Right lung (tissue), 10 donors: Measurements from ENCODE around the gene MEI4. TPM values are rescaled to one million over a fixed set of nuclear protein-coding genes. Genes with fewer than 3 reads are reported as not detected.
"Not testable (repeated sequence)": the region's sequence is repeated elsewhere in the genome, so short reads cannot be mapped to it uniquely, and the experiment has no call there.

ENCODE experiments used
- DNase-seq, 2 donors: peaks; one replicate each; pipeline ENCODE4 v3.0.0-alpha.2; 2013
- long read RNA-seq, 8 donors: transcript quantifications; one replicate each; lab custom pipeline, GENCODE V29; 2026
- polyA plus RNA-seq, 5 donors: library from polyadenylated mRNA; unstranded; fragments of 120-200 nt; gene quantifications; one replicate each; pipeline versions ENCODE4 v1.2.1 to v1.2.3, GENCODE V29; 2013; ENCODE audit warnings: inconsistent platforms in 1 of 5, low replicate concordance in 1 of 5; ENCODE audit not compliant: insufficient read length in 5 of 5, insufficient read depth in 1 of 5

The MEI4 gene, protein sequence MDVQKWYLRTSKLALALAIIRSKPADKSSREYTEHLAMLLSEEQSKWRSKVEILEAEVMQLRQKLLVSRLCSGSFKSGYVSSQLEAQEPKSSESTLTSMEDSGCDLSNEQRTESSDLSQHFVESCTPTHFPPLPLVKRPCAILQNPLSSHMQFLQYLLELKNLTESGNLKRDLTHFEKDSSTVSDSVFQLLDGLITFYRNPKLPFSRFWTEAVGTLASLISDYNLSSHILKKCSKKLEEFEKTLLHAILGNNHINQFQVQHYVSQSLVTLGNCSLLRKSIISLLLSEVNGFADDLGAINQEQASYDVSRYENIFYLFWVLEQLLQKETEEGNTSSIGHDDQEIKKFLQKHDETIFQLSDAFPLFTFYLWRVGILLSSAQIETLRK
- polyA plus RNA-seq, result under 1 TPM; 0.08 to 0.13 (median 0.10) TPM
- long read RNA-seq, donor 1, result 0 reads
- long read RNA-seq, donor 2, result 0 reads
- long read RNA-seq, donor 3, result 0 reads
- long read RNA-seq, donor 4, result 0 reads
- long read RNA-seq, donor 5, result 0 reads
- long read RNA-seq, donor 6, result 0 reads
- long read RNA-seq, donor 7, result 0 reads
- long read RNA-seq, donor 8, result 0 reads

DNA sequence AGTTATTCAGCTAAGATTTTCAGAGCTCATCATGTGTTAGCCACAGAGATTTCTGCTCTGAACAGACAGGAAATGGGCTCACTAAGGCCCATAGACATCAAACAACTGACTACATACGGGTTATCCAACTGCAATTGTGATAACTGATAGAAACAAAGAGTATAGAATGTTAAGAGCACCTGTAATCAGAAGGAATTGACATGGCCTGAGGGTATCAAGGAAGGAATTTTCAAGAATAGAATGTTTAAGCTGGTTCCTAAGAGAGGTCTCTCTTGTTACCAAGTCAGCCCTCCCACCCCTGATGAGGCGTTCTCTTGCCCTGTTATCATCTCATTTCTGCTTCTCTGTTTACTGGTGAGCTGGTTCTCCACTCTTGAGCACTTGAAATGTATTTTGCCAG, at the start of gene MEI4:
MEI4 (plus strand) TSS at position 301 of the 400 bp plus-strand sequence. CDS start 37,633 bp downstream, outside the sequence.
- no peak for DNase-seq

DNA sequence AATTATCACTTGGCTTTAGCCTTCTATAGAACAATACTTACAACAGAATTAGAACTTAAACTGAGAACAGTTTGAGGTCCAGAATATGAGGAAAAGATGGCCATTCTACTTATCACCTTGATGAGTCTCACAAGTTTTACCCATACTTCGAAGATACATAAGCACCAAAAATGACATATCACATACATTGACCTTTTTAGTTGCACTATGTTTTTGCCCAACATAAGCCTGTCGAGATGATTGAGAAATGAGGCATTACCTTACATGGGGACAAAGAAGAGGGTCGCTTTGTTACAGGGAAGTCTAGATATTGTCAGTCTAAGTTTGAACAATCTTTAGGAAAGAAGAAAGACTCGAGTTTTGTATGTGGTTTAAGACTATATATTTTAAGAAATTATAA, 48.4 kb upstream of the MEI4 start:
- DNase-seq, result no peak

DNA sequence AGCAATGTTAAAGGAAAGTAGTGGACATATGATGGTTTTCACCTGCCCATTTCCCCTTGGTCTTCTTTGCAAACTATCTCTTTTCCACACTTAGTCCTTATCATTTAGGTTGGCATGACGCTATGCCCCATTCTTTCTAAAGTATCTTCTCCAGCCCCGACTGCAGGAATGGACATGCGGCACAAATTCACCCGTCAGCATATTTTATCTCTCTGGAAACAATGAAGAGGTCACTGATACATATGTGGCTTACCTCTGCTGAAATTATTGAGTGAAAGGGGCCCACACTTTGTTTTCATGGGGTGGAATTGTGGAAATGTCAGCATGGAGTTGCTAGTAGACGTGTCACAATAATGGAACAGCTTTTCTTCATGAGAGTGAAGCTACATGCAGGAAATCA, 45.8 kb upstream of the MEI4 start:
- no peak for DNase-seq

DNA sequence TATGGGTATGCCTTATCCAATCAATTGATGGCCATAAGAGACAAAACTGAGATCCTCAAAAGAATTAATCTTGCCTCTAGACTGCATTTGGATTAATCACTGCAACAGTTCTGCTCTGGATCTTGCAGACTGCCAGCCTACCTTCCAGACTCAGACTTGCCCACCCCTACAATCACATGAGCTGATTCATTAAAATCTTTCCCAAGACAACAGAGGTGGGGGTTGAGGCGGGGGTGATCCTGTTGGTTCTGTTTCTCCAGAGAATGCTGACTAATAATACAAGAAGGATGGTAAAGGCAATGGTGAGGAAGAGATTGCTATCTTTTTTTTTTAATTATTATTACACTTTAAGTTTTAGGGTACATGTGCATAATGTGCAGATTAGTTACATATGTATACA, 43.7 kb upstream of the MEI4 start:
- no peak for DNase-seq

DNA sequence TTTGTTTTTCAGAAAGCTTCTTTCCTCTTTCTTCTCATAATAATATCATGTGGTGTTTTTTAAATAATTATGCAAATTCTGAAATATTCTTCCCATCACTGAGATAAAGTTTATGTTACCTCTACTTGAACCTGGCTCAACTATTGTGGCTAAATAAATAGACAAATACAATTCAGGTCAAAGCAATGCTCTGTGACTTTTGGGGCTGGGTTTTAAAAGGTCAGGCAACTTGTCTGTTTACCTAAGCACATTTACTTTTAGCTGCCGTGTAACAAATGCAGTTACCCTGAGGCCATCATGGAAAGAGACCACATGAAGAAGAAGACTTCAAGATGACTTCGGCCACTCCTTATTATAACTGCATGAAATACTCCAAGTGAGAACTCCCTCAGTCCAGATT, 33.7 kb upstream of the MEI4 start:
- no peak for DNase-seq

DNA sequence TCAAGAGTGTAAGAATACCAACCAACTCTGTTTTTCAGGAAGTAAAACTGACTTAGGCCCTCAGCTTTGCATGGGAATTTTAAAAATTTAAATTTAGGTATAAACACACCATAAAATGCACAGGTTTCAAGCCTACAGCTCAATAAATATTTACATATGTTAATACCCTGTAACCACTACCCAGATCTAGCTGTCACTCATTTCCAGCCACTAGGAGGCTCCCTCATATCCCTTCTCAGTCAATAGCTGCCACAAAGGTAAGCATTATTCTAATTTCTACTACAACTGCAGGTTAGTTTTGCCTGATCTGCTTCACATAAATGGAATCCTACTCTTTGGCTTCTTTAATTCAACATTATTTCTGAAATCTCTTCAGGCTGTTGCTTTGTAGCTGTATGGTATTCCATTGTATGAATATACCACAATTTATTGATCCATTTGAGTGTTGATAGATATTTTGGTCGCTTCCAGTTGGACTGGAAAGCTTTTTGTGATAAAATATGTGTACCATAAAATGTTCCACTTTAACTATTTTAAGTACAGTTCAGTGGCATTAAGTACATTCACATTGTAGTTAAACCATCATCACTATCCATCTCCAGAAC, 32.5 kb upstream of the MEI4 start:
- DNase-seq, result no peak

DNA sequence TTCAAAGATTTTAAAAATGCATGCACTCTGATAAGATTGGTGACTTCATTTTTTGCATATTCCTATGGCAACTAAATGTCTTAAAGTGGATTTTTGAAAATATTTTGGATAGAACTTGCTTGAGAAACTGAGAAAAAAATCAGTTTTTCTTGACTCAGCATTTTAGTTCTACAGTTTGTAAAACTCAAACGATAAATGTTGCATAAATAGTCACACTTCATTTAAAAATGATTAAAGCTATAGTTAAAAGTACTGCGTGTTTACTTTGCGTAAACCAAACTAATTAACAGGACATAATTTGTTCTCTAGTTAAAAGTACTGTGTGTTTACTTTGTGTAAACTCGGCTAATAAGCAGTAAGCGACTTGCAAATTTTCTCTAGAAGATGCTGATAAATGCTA, 28.3 kb upstream of the MEI4 start:
- peak; percentile 38 to 40 for DNase-seq

DNA sequence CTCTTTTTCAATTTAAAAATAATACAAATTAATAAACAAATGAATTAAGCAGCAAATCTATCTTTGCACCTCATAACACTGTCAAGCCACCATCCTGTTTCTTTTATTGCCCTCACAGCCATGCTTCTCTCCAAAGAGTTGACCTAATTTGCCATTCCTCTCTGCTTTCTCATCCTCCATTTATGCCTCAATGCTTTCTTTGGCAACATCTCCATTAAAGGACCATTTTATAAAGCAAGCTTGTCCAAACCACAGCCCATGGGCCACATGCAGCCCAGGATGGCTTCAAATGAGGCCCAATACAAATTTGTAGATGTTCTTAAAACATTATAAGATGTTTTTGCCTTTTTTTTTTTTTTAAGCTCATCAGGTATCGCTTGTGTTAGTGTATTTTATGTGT, 26.4 kb upstream of the MEI4 start:
- no peak for DNase-seq

DNA sequence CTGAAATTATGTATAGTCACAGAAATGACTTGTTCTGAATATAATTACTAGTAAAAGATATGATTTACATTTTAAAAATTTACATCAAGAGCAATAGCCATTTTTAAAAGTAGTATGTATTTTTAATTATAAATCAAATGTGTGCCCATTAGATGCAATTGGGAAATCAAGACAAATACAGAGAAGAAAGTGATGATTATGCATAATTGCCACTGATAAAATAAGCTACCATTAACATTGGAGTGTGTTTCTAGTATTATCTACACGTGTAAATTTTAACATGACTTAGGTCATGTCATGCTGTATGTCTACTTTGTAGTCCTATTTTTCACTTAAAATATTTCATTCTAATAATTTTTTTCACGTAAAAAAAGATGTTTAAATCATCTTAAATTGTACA, 22.8 kb upstream of the MEI4 start:
- DNase-seq, result no peak

DNA sequence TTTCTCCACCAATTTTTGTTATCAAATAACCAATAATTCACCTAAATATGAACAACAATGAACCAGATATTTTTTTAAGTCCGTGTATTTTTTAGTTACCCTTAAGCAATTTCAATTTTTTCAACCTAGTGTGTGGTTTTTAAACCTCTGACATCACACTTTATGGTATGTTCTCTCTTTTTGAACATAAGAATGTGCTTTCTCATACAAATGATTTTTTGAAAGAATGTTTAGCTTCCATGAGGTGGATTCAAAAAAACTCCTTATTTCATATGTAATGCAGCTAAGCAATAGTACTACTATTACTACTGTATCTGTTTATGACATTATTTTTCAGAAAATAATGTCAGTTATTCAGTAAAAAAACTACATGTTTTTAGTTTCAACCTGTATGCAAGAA, 19.4 kb upstream of the MEI4 start:
- DNase-seq, result no peak

DNA sequence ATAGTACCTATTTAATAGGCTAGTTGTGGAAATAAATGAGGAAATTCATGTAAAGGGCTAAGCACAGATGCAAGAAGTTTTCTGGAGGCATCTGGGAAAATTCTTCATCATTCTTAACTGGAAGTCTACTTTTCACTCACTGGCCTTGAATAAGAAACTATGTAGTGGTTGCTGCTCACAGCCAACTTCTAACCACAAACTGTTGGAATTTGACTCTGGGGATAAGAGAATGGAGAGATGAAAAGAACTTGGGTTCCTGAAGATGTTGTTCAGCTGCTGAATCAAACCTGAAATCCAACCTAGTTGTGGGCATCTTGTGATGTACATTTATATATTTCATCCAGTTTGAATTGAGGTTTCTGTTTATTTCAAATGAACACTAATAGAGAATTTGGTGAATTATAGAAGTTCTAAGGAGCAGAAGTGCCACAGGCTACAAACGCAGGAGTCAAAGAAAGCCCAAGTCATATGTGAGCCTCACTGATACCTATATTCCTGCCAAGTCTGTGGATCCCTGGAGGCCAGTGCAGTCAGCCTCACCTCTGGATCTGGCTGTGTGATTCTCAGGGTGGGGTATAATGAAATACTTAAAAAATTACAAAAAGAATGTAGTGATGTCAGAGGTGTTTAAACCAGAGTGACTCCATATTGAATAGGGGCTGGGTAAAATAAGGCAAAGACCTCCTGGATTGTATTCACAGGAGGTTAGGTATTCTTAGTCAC, 18.7 kb upstream of the MEI4 start:
- DNase-seq, result no peak

DNA sequence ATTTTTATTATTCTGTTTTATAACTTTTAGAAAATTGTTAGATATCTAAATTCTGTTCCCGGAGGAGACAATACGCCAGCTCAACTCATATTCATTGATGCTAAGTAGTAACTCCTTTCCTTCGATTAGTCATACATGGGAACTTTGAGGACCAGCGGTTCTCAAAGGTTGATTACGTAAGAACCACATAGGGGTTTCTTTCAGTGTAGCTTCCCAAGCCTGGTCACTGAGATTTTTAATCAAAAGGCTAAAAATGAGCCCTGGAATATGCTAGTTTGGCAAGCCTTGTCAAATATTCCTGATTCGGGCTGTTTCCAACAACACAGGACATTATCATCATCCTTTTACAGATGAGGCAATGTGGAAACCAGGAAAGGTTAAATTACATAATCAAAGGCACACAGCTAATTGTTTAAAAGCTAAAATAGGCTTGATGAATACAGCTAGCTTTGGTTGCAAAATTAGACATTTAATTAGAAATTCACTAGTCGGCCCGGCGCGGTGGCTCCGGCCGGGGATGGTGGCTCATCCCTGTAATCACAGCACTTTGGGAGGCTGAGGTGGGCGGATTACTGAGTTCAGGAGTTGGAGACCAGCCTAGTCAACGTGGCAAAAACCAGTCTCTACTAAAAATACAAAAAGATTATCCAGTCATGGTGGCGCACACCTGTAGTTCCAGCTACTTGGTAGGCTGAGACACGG, 14.6 kb upstream of the MEI4 start:
- DNase-seq, result no peak

DNA sequence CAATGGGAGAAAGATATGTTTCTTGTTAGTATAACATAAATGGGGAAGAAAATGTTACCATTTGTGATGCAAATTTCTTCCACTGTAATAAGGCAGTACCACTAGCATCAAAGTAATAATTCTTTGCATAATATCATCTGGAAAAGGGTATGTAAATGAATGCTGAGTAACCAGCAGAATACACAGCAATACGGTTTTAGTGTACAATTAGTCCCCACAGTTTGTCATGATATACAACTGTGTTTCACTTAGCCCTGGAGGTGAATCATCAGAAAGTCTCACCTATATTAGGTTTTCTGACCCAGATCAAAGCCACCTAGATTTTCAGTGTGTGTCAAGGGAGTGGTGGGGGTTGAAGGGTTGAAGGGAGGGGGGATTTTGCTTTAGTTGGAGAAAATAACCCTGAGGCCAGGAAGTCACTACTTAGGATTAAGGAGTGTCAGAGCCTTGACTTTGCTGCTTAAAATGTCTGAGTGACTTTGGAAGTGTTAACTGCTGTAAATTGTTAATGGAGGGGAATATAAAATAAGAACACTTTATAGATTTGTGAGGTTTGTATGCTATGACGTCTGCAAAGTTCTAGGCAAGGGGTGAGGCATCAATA, 8.6 kb upstream of the MEI4 start:
- no peak for DNase-seq

DNA sequence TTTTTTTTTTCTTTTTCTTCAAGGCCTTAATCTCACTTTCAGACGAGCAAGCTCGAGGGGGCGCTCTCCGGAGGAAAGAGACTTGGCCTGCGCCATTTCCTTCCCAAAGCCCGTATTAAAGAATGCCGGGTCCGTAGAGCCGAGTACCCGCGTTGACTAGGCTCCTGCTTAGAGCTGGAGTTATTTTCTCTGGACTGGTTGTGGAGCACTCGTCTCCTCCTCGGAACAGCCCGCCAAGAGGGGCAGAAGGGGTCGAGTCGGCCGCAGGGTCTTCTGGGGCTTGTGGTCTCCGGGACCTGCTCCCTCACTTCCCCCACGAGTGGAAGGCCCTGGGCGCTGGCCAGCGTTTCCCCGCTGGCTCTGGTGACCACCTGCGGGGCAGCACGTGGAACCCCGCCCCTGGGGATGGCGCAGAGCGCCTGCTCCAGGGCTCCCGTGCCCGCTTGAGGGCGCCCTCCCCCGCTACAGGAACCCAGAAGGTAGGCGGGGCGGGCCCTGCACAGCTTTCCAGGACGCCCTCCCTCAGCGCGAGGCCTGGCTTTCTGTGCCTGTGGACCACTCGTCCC, 2.7 kb upstream of the MEI4 start:
- DNase-seq, result peak; percentile 10 to 12

DNA sequence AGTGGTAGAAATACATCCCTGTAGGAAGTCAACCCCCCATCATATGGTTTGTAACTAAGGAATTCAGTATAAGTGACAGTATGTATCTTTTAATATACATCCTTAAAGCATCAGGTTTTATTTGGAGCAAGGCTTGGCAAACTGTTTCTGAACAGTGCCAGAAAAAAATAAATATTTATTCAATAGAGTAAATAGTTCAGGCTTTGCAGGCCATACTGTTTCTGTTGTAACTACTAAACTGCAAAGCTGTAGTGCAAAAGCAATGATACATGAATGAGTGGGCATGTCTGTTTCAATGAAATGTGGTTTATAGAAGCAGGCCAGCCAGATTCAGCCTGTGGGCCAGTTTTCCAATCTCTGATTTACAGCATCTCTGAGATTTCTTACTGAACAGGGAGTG, 977 bp downstream of the MEI4 start:
- peak in 1 of 2 donors; percentile 5 for DNase-seq

DNA sequence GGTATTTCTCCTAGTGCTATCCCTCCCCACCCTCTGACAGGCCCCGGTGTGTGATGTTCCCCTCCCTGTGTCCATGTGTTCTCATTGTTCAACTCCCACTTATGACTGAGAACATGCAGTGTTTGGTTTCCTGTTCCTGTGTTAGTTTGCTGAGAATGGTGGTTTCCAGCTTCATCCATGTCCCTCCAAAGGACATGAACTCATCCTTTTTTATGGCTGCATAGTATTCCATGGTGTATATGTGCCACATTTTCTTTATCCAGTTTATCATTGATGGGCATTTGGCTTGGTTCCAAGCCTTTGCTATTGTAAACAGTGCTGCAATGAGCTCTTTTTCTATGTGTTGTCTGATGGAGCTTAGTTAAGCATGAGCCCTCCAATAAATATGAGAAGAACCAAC, 2.2 kb downstream of the MEI4 start:
- DNase-seq, result not testable (repeated sequence)

DNA sequence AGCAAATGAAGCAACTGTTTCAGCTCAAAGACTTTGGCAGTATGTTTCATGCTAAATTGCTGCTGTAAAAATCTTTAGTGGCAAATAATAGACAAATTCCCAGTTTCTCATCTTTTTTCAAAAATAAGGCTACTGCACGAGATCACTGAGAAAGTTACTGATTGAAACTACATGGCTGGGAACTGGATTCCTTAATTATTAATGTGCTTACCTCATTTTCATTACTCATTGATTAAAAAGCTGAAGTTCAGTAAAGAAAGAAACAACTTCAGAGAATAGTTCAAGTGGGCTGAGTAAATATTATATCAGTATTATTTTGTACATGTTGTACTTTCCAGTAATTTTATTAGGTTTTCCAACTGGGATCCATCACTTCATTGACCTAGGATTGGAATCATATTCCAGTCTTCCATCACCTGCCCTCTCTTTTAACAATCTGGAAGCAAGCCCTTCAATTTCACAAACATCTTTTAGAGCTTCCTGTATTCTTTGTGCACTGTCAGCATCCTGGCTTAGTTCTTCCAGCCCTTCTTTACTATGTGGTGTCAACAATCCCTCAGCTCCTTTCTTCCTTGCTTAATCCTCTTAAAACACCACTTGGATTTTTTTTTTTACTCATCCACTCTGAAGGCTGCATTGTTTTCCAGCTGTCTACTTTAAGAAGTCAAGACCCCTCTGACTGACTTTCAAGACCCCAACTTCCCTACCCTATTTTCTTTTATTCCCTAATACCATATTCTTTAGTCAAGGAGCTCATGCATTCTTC, 4.3 kb downstream of the MEI4 start:
- no peak for DNase-seq

DNA sequence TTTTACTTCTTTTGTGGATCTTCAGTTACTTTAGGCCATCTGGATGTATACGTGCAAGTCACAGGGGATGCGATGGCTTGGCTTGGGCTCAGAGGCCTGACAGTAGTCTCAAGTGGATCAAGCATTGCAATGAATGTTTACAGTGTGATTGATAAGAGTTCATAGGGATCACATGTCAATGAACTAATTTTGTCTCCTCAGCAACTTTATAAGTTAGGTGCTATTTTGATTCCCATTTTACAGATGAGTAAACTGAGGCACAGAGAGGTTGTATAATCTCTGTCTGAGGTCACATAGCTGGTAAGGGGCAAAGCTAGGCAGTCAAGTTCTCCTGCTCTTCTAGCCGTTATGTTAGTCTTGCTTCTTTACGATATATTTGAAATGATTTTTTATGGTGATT, 13.5 kb downstream of the MEI4 start:
- DNase-seq, result no peak

DNA sequence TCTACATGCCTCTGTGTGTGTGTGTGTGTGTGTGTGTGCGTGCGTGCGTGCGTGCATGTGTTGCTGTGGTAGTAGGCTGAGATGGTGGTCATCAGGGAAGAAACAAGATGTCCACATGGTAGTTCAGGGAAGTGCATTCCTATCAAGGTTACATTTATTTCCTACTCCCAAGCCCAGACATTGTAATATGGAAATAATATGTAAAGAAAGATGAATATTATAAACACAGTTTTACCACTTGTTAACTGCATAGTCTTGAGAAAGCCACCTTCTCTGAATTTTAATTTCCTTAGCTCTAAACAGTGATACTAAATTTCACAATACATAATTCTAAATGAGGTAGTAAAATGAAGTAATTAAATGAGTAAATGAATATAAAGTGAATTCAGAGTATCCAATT, 14.0 kb downstream of the MEI4 start:
- no peak for DNase-seq

DNA sequence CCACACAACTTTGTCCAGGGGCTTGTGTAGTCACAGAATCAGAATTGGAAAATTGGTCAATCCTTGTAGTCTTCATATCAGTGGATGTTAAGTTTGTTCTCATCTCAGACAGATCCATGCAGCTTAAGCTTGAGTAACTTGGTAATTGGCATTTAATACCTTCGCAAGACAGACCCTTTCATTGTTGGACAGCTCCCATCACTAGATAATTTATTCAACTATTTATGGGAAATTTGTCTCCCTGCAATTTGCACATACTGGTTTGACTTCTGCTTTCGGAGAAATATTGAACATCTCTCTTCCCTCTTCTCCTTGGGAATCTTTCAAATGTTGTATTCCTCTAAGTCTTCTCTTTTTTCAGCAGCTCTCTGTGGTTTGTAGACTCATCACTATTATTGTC, 17.1 kb downstream of the MEI4 start:
- no peak for DNase-seq
